HepG2 (cell line): ENCODE measurements around the gene RPLP2. TPM values are rescaled to one million over a fixed set of nuclear protein-coding genes. Genes with fewer than 3 reads are reported as not detected.

ENCODE experiments used
- DMAP1 ChIP-seq: IDR thresholded peaks from 2 replicates; pipeline ENCODE4 v1.6.1; 2016
- HNF4G ChIP-seq, 2 experiments: sonication (generic) in 1 of 2; formaldehyde crosslinking in 1 of 2; IDR thresholded peaks; 2 replicates each; pipeline versions ENCODE4 v1.4.0 to v1.6.1; 2011 to 2020; ENCODE audit warnings: borderline replicate concordance in 2 of 2, low read depth in 2 of 2, mild to moderate bottlenecking in 2 of 2, low read length in 1 of 2, missing genetic modification reagents in 1 of 2, moderate library complexity in 1 of 2
- KMT2A ChIP-seq: sonication (generic); formaldehyde crosslinking; IDR thresholded peaks from 2 replicates; pipeline ENCODE4 v1.4.0; 2020; ENCODE audit warnings: missing genetic modification reagents
- MBD4 ChIP-seq: IDR thresholded peaks from 2 replicates; pipeline ENCODE4 v1.6.1; 2012; ENCODE audit warnings: low read length, inconsistent platforms, borderline replicate concordance
- RAD21 ChIP-seq: fragments of 450-650 bp; formaldehyde crosslinking; IDR thresholded peaks from 2 replicates; pipeline ENCODE4 v1.5.0; 2020; ENCODE audit warnings: mild to moderate bottlenecking
- SIX4 ChIP-seq: sonication (generic); formaldehyde crosslinking; IDR thresholded peaks from 2 replicates; pipeline ENCODE4 v1.4.0; 2020; ENCODE audit warnings: missing genetic modification reagents
- SRY ChIP-seq: sonication (generic); formaldehyde crosslinking; IDR thresholded peaks from 2 replicates; pipeline ENCODE4 v1.8.0; 2022; ENCODE audit warnings: mild to moderate bottlenecking, missing genetic modification reagents
- SSRP1 ChIP-seq: IDR thresholded peaks from 2 replicates; pipeline ENCODE4 v1.6.1; 2016; ENCODE audit warnings: control low read depth
- ZNF33A ChIP-seq: sonication (generic); formaldehyde crosslinking; IDR thresholded peaks from 2 replicates; pipeline ENCODE4 v1.5.1; 2020; ENCODE audit warnings: missing genetic modification reagents, mild to moderate bottlenecking, moderate library complexity, borderline replicate concordance
- polyA plus RNA-seq, 8 experiments: library from polyadenylated mRNA; depleted of rRNA in 3 of 8; stranded (reverse) in 7 of 8; unstranded in 1 of 8; fragments of >200 nt; fragmentation: Illumina TruSeq in 4 of 8; extraction: Trizol in 4 of 8; gene quantifications; 2 replicates each; pipeline versions ENCODE4 v1.2.1 to v1.2.3, GENCODE V29; 2011 to 2016; ENCODE audit warnings: low read depth in 4 of 8, missing spikeins in 1 of 8, mixed read lengths in 1 of 8; ENCODE audit not compliant: insufficient read depth in 1 of 8
- total RNA-seq, 5 experiments: library from RNA; depleted of rRNA; stranded (reverse); fragments of >200 nt; fragmentation: Illumina TruSeq; extraction: Trizol; gene quantifications; 2 replicates each; pipeline ENCODE4 v1.2.3, GENCODE V29; 2016; ENCODE audit warnings: low read depth in 1 of 5
- TF ChIP-seq, protein P1 (sequence below): sonication (generic); formaldehyde crosslinking; IDR thresholded peaks from one replicate; pipeline ENCODE4 v1.5.1; 2020; ENCODE audit warnings: mild to moderate bottlenecking, missing genetic modification reagents; ENCODE audit errors: not compliant biosample characterization
- TF ChIP-seq, protein P2 (sequence below), 2 experiments: fragments of 450-650 bp in 1 of 2; sonication (generic) in 1 of 2; formaldehyde crosslinking; IDR thresholded peaks; 2 replicates each; pipeline versions ENCODE4 v1.5.0 to v1.8.0; 2020 to 2022; ENCODE audit warnings: mild to moderate bottlenecking in 1 of 2, missing genetic modification reagents in 1 of 2
- TF ChIP-seq, protein P3 (sequence below): sonication (generic); formaldehyde crosslinking; IDR thresholded peaks from 2 replicates; pipeline ENCODE4 v1.5.1; 2020; ENCODE audit warnings: missing genetic modification reagents, mild to moderate bottlenecking, borderline replicate concordance
- TF ChIP-seq, protein P4 (sequence below): IDR thresholded peaks from 2 replicates; pipeline ENCODE4 v1.6.1; 2016; ENCODE audit warnings: low read depth
- TF ChIP-seq, protein P5 (sequence below): sonication (generic); formaldehyde crosslinking; IDR thresholded peaks from 2 replicates; pipeline ENCODE4 v1.5.0; 2020; ENCODE audit warnings: missing genetic modification reagents, mild to moderate bottlenecking, borderline replicate concordance

RPLP2 gene
- total and polyA plus RNA-seq, 2 of the 13 experiments (the other 11 are each of a cell fraction or from before 2014, with no cell fraction given) = 978 to 2,106 TPM

DNA sequence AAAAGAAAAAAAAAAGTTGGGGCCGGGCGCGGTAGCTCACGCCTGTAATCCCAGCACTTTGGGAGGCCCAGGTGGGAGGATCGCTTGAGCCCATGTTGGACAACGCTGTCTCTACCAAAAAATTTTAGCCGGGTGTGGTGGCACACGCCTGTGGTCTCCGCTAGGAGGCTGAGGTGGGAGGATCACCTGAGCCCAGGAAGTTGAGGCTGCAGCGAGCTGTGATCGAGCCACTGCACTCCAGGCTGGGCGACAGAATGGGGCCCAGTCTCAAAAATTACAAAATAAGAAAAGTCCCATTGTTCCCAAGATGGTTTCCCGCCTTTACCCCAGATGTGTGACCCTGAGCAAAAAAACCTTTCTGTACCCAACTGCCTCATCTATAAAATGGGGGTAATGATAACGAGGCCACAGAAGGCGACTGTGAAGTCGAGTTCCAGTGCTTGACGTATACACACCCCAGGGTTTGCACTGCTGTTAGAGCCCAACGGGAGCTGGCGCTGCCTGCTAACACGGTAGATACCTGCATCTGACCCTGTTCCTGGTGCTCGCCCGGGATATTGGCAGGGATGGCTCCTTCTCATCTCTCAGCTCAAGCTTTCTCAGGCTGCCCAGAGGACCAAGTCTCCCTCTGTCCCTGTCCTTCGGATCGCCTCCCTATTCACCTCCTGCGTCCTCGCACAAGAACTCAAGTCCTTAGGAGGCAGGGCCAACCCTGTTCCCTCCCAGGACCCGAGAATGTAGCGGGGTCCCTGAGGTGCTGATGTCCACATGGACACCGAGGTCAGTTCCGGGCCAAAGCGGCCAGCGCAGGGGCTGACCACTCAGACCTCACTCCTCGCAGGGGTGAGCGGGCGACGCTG is 1.1 kb upstream of the RPLP2 start (continued):
- TF ChIP-seq, protein P1, sequence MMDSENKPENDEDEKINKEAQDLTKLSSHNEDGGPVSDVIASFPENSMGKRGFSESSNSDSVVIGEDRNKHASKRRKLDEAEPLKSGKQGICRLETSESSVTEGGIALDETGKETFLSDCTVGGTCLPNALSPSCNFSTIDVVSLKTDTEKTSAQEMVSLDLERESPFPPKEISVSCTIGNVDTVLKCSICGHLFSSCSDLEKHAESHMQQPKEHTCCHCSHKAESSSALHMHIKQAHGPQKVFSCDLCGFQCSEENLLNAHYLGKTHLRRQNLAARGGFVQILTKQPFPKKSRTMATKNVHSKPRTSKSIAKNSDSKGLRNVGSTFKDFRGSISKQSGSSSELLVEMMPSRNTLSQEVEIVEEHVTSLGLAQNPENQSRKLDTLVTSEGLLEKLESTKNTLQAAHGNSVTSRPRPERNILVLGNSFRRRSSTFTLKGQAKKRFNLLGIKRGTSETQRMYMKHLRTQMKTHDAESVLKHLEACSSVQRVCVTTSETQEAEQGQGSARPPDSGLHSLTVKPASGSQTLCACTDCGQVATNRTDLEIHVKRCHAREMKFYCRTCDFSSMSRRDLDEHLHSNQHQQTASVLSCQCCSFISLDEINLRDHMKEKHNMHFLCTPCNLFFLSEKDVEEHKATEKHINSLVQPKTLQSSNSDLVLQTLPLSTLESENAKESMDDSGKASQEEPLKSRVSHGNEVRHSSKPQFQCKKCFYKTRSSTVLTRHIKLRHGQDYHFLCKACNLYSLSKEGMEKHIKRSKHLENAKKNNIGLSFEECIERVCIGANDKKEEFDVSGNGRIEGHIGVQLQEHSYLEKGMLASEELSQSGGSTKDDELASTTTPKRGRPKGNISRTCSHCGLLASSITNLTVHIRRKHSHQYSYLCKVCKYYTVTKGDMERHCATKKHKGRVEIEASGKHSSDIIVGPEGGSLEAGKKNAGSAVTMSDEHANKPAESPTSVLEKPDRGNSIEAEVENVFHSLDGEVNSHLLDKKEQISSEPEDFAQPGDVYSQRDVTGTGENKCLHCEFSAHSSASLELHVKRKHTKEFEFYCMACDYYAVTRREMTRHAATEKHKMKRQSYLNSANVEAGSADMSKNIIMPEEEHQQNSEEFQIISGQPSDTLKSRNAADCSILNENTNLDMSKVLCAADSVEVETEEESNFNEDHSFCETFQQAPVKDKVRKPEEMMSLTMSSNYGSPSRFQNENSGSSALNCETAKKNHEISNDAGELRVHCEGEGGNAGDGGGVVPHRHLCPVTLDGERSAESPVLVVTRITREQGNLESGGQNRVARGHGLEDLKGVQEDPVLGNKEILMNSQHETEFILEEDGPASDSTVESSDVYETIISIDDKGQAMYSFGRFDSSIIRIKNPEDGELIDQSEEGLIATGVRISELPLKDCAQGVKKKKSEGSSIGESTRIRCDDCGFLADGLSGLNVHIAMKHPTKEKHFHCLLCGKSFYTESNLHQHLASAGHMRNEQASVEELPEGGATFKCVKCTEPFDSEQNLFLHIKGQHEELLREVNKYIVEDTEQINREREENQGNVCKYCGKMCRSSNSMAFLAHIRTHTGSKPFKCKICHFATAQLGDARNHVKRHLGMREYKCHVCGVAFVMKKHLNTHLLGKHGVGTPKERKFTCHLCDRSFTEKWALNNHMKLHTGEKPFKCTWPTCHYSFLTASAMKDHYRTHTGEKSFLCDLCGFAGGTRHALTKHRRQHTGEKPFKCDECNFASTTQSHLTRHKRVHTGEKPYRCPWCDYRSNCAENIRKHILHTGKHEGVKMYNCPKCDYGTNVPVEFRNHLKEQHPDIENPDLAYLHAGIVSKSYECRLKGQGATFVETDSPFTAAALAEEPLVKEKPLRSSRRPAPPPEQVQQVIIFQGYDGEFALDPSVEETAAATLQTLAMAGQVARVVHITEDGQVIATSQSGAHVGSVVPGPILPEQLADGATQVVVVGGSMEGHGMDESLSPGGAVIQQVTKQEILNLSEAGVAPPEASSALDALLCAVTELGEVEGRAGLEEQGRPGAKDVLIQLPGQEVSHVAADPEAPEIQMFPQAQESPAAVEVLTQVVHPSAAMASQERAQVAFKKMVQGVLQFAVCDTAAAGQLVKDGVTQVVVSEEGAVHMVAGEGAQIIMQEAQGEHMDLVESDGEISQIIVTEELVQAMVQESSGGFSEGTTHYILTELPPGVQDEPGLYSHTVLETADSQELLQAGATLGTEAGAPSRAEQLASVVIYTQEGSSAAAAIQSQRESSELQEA (CRISPR knock-in tag) = no peak
- TF ChIP-seq DMAP1 (CRISPR knock-in tag) (no peak), SIX4 (CRISPR knock-in tag) (no peak), HNF4G (IDR thresholded peaks at IDR 0.05; ENCODE audit: borderline replicate concordance, low read depth, low read length) (no peak), HNF4G (CRISPR knock-in tag; IDR thresholded peaks at IDR 0.05; ENCODE audit: borderline replicate concordance, low read depth) (no peak), MBD4 (no peak), RAD21 (CRISPR knock-in tag) (no peak), SSRP1 (CRISPR knock-in tag) (0 out of 2 replicates have a peak, but pooled peaks have one; percentile 68), KMT2A (peak; percentile 13; the same call in 1 of the 2 replicates), SRY (no peak), ZNF33A (no peak)
- TF ChIP-seq, protein P2, sequence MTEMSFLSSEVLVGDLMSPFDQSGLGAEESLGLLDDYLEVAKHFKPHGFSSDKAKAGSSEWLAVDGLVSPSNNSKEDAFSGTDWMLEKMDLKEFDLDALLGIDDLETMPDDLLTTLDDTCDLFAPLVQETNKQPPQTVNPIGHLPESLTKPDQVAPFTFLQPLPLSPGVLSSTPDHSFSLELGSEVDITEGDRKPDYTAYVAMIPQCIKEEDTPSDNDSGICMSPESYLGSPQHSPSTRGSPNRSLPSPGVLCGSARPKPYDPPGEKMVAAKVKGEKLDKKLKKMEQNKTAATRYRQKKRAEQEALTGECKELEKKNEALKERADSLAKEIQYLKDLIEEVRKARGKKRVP (CRISPR knock-in tag; IDR thresholded peaks at IDR 0.05) = no peak
- TF ChIP-seq, protein P3, sequence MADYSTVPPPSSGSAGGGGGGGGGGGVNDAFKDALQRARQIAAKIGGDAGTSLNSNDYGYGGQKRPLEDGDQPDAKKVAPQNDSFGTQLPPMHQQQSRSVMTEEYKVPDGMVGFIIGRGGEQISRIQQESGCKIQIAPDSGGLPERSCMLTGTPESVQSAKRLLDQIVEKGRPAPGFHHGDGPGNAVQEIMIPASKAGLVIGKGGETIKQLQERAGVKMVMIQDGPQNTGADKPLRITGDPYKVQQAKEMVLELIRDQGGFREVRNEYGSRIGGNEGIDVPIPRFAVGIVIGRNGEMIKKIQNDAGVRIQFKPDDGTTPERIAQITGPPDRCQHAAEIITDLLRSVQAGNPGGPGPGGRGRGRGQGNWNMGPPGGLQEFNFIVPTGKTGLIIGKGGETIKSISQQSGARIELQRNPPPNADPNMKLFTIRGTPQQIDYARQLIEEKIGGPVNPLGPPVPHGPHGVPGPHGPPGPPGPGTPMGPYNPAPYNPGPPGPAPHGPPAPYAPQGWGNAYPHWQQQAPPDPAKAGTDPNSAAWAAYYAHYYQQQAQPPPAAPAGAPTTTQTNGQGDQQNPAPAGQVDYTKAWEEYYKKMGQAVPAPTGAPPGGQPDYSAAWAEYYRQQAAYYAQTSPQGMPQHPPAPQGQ (CRISPR knock-in tag) = no peak
- TF ChIP-seq, protein P4, sequence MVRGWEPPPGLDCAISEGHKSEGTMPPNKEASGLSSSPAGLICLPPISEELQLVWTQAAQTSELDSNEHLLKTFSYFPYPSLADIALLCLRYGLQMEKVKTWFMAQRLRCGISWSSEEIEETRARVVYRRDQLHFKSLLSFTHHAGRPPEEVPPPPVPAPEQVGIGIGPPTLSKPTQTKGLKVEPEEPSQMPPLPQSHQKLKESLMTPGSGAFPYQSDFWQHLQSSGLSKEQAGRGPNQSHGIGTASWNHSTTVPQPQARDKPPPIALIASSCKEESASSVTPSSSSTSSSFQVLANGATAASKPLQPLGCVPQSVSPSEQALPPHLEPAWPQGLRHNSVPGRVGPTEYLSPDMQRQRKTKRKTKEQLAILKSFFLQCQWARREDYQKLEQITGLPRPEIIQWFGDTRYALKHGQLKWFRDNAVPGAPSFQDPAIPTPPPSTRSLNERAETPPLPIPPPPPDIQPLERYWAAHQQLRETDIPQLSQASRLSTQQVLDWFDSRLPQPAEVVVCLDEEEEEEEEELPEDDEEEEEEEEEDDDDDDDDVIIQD (CRISPR knock-in tag) = peak; percentile 43; the same call in 1 of the 2 replicates
- TF ChIP-seq, protein P5, sequence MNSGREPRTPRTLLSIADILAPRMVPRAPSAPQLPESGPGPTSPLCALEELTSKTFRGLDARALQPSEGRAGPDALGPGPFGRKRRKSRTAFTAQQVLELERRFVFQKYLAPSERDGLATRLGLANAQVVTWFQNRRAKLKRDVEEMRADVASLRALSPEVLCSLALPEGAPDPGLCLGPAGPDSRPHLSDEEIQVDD = no peak
